Cardiac fibroblast (primary cell): ENCODE data around the gene POP4.

ENCODE experiments used
- DNase-seq, 2 donors: peaks; one replicate each; pipeline versions ENCODE4 v3.0.0 to v3.0.0-alpha.2; 2010; ENCODE audit warnings: low read depth in 2 of 2
- H3K4me3 ChIP-seq, 2 donors: replicated peaks in 1 of 2; 1 replicate in 1 of 2; 2 replicates in 1 of 2; pipeline ENCODE4 v1.5.1; 2011; ENCODE audit warnings: low read depth in 2 of 2, low read length in 2 of 2, mild to moderate bottlenecking in 2 of 2, moderate library complexity in 1 of 2
- CTCF ChIP-seq: IDR thresholded peaks from one replicate; pipeline ENCODE4 v1.5.1; 2011; ENCODE audit warnings: low read depth, mild to moderate bottlenecking, low read length, inconsistent platforms

The POP4 gene

DNA sequence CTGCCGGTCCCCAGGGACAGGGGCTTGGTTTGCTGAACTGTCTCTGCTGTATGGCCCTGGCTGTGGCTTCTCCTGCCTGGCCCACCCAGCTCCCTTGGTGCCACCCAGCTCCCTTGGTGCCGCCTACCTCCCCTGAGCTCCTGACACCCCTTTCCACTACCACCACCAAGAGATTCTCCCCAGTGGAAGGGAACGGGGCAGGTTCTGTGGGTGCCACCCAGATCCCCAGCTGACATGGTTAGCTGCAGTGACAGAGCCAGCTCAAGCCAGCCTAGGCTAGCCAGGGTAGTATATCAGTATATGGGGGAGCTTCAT lies 28.5 kb upstream of the POP4 start:
- no peak overlapping the region for H3K4me3 ChIP-seq
- no peak for TF ChIP-seq CTCF
- DNase-seq = no peak

GRCh38 chr19:29578349-29578748 lies 27.7 kb upstream of the POP4 start:
- H3K4me3 ChIP-seq = no peak overlapping the region
- no peak for DNase-seq
- no peak for TF ChIP-seq CTCF

- H3K4me3 ChIP-seq = no peak overlapping the region
- TF ChIP-seq CTCF = no peak
- DNase-seq = no peak
These were observed 26.7 kb upstream of the POP4 start for GRCh38 chr19:29579308-29579910.

GRCh38 chr19:29581398-29581797 lies 24.7 kb upstream of the POP4 start:
- DNase-seq = no peak
- TF ChIP-seq CTCF = no peak
- no peak overlapping the region for H3K4me3 ChIP-seq

- peak; percentile 5 to 56 for DNase-seq
- no peak for TF ChIP-seq CTCF
- H3K4me3 ChIP-seq = no peak overlapping the region
These were observed 22.7 kb upstream of the POP4 start for GRCh38 chr19:29583196-29583999.

- H3K4me3 ChIP-seq = no peak overlapping the region
- TF ChIP-seq CTCF = no peak
- no peak for DNase-seq
These were observed 19.7 kb upstream of the POP4 start for GRCh38 chr19:29586401-29586800.
